GM12878 (cell line): Measurements from ENCODE around the gene PPP2R5B. TPM values are rescaled to one million over a fixed set of nuclear protein-coding genes. Genes with fewer than 3 reads are reported as not detected.

ENCODE experiments used
- ATF3 ChIP-seq: IDR thresholded peaks from 2 replicates; pipeline ENCODE4 v1.6.1; 2011; ENCODE audit warnings: low read depth, mild to moderate bottlenecking, low read length, moderate library complexity, borderline replicate concordance; ENCODE audit errors: extremely low read depth
- BHLHE40 ChIP-seq, 2 experiments: fragments of 450-650 bp in 1 of 2; IDR thresholded peaks; 2 replicates each; pipeline ENCODE4 v1.6.1; 2011 to 2017; ENCODE audit warnings: low read depth in 2 of 2, borderline replicate concordance in 1 of 2, improper control_type of control experiment in 1 of 2, low read length in 1 of 2, mild to moderate bottlenecking in 1 of 2
- BMI1 ChIP-seq: fragments of 450-650 bp; IDR thresholded peaks from 2 replicates; pipeline ENCODE4 v1.6.1; 2016; ENCODE audit warnings: mild to moderate bottlenecking, moderate library complexity, borderline replicate concordance
- CREB1 ChIP-seq: IDR thresholded peaks from 2 replicates; pipeline ENCODE4 v1.6.1; 2012; ENCODE audit warnings: low read depth, mild to moderate bottlenecking, inconsistent platforms
- E4F1 ChIP-seq: fragments of 450-650 bp; IDR thresholded peaks from 2 replicates; pipeline ENCODE4 v1.6.1; 2018; ENCODE audit warnings: borderline replicate concordance, mild to moderate bottlenecking; ENCODE audit not compliant: partially characterized antibody
- FOS ChIP-seq: IDR thresholded peaks from 3 replicates; pipeline ENCODE4 v1.6.1; 2011; ENCODE audit warnings: borderline replicate concordance; ENCODE audit not compliant: insufficient read length; ENCODE audit errors: extremely low read depth
- HCFC1 ChIP-seq: fragments of 150-350 bp; IDR thresholded peaks from 2 replicates; pipeline ENCODE4 v1.6.1; 2014; ENCODE audit warnings: low read length
- IKZF1 ChIP-seq: fragments of 450-650 bp; conservative IDR thresholded peaks from 2 replicates; pipeline ENCODE4 v1.6.1; 2017; ENCODE audit warnings: antibody characterized with exemption, mild to moderate bottlenecking
- IKZF2 ChIP-seq, 2 experiments: fragments of 450-650 bp; IDR thresholded peaks; 2 replicates each; pipeline ENCODE4 v1.6.1; 2017; ENCODE audit warnings: mild to moderate bottlenecking in 2 of 2, moderate library complexity in 2 of 2
- IRF5 ChIP-seq: fragments of 450-650 bp; IDR thresholded peaks from 2 replicates; pipeline ENCODE4 v1.6.1; 2017; ENCODE audit warnings: borderline replicate concordance
- MXI1 ChIP-seq: fragments of 150-350 bp; IDR thresholded peaks from 2 replicates; pipeline ENCODE4 v1.6.1; 2011; ENCODE audit warnings: low read depth, mild to moderate bottlenecking, inconsistent platforms, low read length, improper control_type of control experiment
- NFYA ChIP-seq: IDR thresholded peaks from 2 replicates; pipeline ENCODE4 v1.6.1; 2011; ENCODE audit warnings: low read depth, mild to moderate bottlenecking, low read length, improper control_type of control experiment, borderline replicate concordance
- PBX3 ChIP-seq: IDR thresholded peaks from 2 replicates; pipeline ENCODE4 v1.6.1; 2011; ENCODE audit warnings: mild to moderate bottlenecking, low read depth, low read length, moderate library complexity; ENCODE audit not compliant: insufficient replicate concordance
- RFX5 ChIP-seq: IDR thresholded peaks from 2 replicates; pipeline ENCODE4 v1.6.1; 2011; ENCODE audit warnings: low read depth, low read length, improper control_type of control experiment
- USF2 ChIP-seq: IDR thresholded peaks from 2 replicates; pipeline ENCODE4 v1.6.1; 2011; ENCODE audit warnings: low read depth, low read length, improper control_type of control experiment, borderline replicate concordance
- ZBTB11 ChIP-seq: fragments of 450-650 bp; formaldehyde crosslinking; IDR thresholded peaks from 2 replicates; pipeline ENCODE4 v1.5.0; 2022; ENCODE audit warnings: mild to moderate bottlenecking, missing genetic modification characterization
- ZNF207 ChIP-seq: fragments of 450-650 bp; IDR thresholded peaks from 2 replicates; pipeline ENCODE4 v1.6.1; 2014; ENCODE audit warnings: antibody characterized with exemption, mild to moderate bottlenecking, borderline replicate concordance
- ZNF384 ChIP-seq: IDR thresholded peaks from 2 replicates; pipeline ENCODE4 v1.6.1; 2012; ENCODE audit warnings: low read depth, mild to moderate bottlenecking, low read length, improper control_type of control experiment, borderline replicate concordance
- polyA plus RNA-seq, 11 experiments: library from polyadenylated mRNA; depleted of rRNA in 4 of 11; unstranded in 6 of 11; stranded (reverse) in 5 of 11; fragments of >200 nt; fragmentation: Nextera tagmentation in 4 of 11; fragmentation: Illumina TruSeq in 1 of 11; extraction: Ambion mirVana in 4 of 11; extraction: Trizol in 1 of 11; gene quantifications; 1 replicate in 1 of 11; 2 replicates in 10 of 11; pipeline versions ENCODE4 v1.2.1 to v1.2.3, GENCODE V29; 2011 to 2016; ENCODE audit warnings: inconsistent platforms in 2 of 11, missing spikeins in 2 of 11, low read depth in 1 of 11
- total RNA-seq, 4 experiments: library from RNA; depleted of rRNA in 3 of 4; stranded (reverse); fragments of >200 nt in 3 of 4; fragmentation: Illumina TruSeq in 1 of 4; extraction: Trizol in 1 of 4; gene quantifications; 2 replicates each; pipeline versions ENCODE4 v1.2.1 to v1.2.3, GENCODE V29; 2013 to 2021

PPP2R5B gene
- total and polyA plus RNA-seq, 10 of the 15 experiments (the other 5 are each of a cell fraction or from before 2014, with no cell fraction given), result 0.08 to 6.7 (median 2.0) TPM

GRCh38 chr11:64880240-64881001 lies 44.1 kb upstream of the PPP2R5B start (continued):
- TF ChIP-seq FOS (no peak), IKZF1 (peak; percentile 51), CREB1 (no peak), ATF3 (peak; percentile 42; the same call in 1 of the 2 replicates), BHLHE40 (IDR thresholded peaks at IDR 0.05; ENCODE audit: borderline replicate concordance in 1 of 2, low read depth in 2 of 2, low read length in 1 of 2) (peak; percentile 58; a peak in 2 of 4 replicates), BMI1 (no peak), PBX3 (no peak), USF2 (peak; percentile 50; the same call in 1 of the 2 replicates), RFX5 (peak; percentile 54; the same call in 1 of the 2 replicates), ZNF384 (0 out of 2 replicates have a peak, but pooled peaks have one; percentile 3), ZNF207 (no peak), IRF5 (no peak), MXI1 (peak; percentile 56; the same call in 1 of the 2 replicates), HCFC1 (no peak), IKZF2 (IDR thresholded peaks at IDR 0.05) (peak in 1 of 2 experiments; percentile 58), ZBTB11 (no peak), NFYA (no peak), E4F1 (no peak)
